H9 (cell line): Measurements from ENCODE around the gene TMED8. TPM values are rescaled to one million over a fixed set of nuclear protein-coding genes. Genes with fewer than 3 reads are reported as not detected.

Source experiments
- DNase-seq: peaks from one replicate; pipeline ENCODE4 v3.0.0-alpha.2; 2017
- H2AFZ ChIP-seq: one replicate; pipeline ENCODE4 v1.6.1; 2013; ENCODE audit warnings: mild to moderate bottlenecking, low read length, control low read depth, moderate library complexity
- H2AK5ac ChIP-seq: 2 replicates; pipeline ENCODE4 v1.6.1; 2013; ENCODE audit warnings: low read length, control low read depth, mixed read lengths; ENCODE audit not compliant: insufficient read length
- H2BK120ac ChIP-seq: one replicate; pipeline ENCODE4 v1.6.1; 2013; ENCODE audit warnings: low read depth, mild to moderate bottlenecking, low read length, control low read depth, inconsistent platforms; ENCODE audit not compliant: poor library complexity, severe bottlenecking
- H2BK12ac ChIP-seq: 2 replicates; pipeline ENCODE4 v1.6.1; 2013; ENCODE audit warnings: low read length, control low read depth, mixed read lengths, low read depth; ENCODE audit not compliant: insufficient read length
- H2BK15ac ChIP-seq: 2 replicates; pipeline ENCODE4 v1.6.1; 2013; ENCODE audit warnings: low read depth, low read length, control low read depth
- H2BK20ac ChIP-seq: one replicate; pipeline ENCODE4 v1.6.1; 2013; ENCODE audit warnings: low read depth, mild to moderate bottlenecking, low read length, control low read depth, inconsistent platforms; ENCODE audit not compliant: poor library complexity, severe bottlenecking
- H2BK5ac ChIP-seq: 2 replicates; pipeline ENCODE4 v1.6.1; 2013; ENCODE audit warnings: low read length, control low read depth, mixed read lengths; ENCODE audit not compliant: insufficient read length
- H3K14ac ChIP-seq: 2 replicates; pipeline ENCODE4 v1.6.1; 2013; ENCODE audit warnings: low read length, control low read depth; ENCODE audit not compliant: insufficient read depth
- H3K18ac ChIP-seq: 2 replicates; pipeline ENCODE4 v1.6.1; 2013; ENCODE audit warnings: low read depth, mild to moderate bottlenecking, mixed read lengths, low read length, control low read depth; ENCODE audit not compliant: insufficient read length
- H3K23ac ChIP-seq: 2 replicates; pipeline ENCODE4 v1.6.1; 2013; ENCODE audit warnings: low read length, control low read depth, mixed read lengths, low read depth; ENCODE audit not compliant: insufficient read length
- H3K23me2 ChIP-seq: 2 replicates; pipeline ENCODE4 v1.6.1; 2013; ENCODE audit warnings: low read depth, mild to moderate bottlenecking, mixed read lengths, low read length, control low read depth; ENCODE audit not compliant: insufficient read length, poor library complexity, severe bottlenecking
- H3K27ac ChIP-seq: 2 replicates; pipeline ENCODE4 v1.5.1; 2013; ENCODE audit warnings: low read length, control low read depth, mixed read lengths, low read depth; ENCODE audit not compliant: insufficient read length
- H3K27me3 ChIP-seq: 2 replicates; pipeline ENCODE4 v1.6.1; 2013; ENCODE audit warnings: low read length, control low read depth, inconsistent platforms; ENCODE audit not compliant: insufficient read depth
- H3K4ac ChIP-seq: 2 replicates; pipeline ENCODE4 v1.6.1; 2013; ENCODE audit warnings: low read depth, mild to moderate bottlenecking, control low read depth, inconsistent platforms, low read length, moderate library complexity
- H3K4me1 ChIP-seq: 2 replicates; pipeline ENCODE4 v1.6.1; 2013; ENCODE audit warnings: low read length, control low read depth, inconsistent platforms; ENCODE audit not compliant: insufficient read depth
- H3K4me2 ChIP-seq: 2 replicates; pipeline ENCODE4 v1.6.1; 2013; ENCODE audit warnings: low read length, control low read depth, mixed read lengths; ENCODE audit not compliant: insufficient read length, insufficient read depth
- H3K56ac ChIP-seq: 2 replicates; pipeline ENCODE4 v1.6.1; 2013; ENCODE audit warnings: low read depth, mild to moderate bottlenecking, mixed read lengths, low read length, control low read depth; ENCODE audit not compliant: insufficient read length
- H3K79me1 ChIP-seq: 2 replicates; pipeline ENCODE4 v1.6.1; 2013; ENCODE audit warnings: low read depth, mild to moderate bottlenecking, moderate library complexity, low read length, control low read depth, inconsistent platforms; ENCODE audit not compliant: insufficient read depth, poor library complexity, severe bottlenecking
- H3K79me2 ChIP-seq: 2 replicates; pipeline ENCODE4 v1.6.1; 2013; ENCODE audit warnings: low read length, control low read depth, inconsistent platforms; ENCODE audit not compliant: insufficient read depth
- H3K9ac ChIP-seq: 2 replicates; pipeline ENCODE4 v1.6.1; 2013; ENCODE audit warnings: low read length, control low read depth, mixed read lengths; ENCODE audit not compliant: insufficient read length; ENCODE audit errors: extremely low read depth
- H3K9me3 ChIP-seq: one replicate; pipeline ENCODE4 v1.6.1; 2013; ENCODE audit warnings: low read depth, low read length, inconsistent platforms; ENCODE audit not compliant: control insufficient read depth
- H3T11ph ChIP-seq: one replicate; pipeline ENCODE4 v1.6.1; 2013; ENCODE audit warnings: mild to moderate bottlenecking, low read length, control low read depth, inconsistent platforms
- H4K20me1 ChIP-seq: one replicate; pipeline ENCODE4 v1.6.1; 2013; ENCODE audit not compliant: control insufficient read depth, insufficient read length, insufficient read depth
- H4K5ac ChIP-seq: 2 replicates; pipeline ENCODE4 v1.6.1; 2013; ENCODE audit warnings: low read depth, mild to moderate bottlenecking, mixed read lengths, low read length, control low read depth; ENCODE audit not compliant: insufficient read length
- H4K8ac ChIP-seq: replicated peaks from 2 replicates; pipeline ENCODE4 v1.6.1; 2013; ENCODE audit warnings: low read length, control low read depth, mixed read lengths, low read depth; ENCODE audit not compliant: insufficient read length
- H4K91ac ChIP-seq: 2 replicates; pipeline ENCODE4 v1.6.1; 2013; ENCODE audit warnings: low read depth, mild to moderate bottlenecking, moderate library complexity, mixed read lengths, low read length, control low read depth; ENCODE audit not compliant: insufficient read length
- H3K27ac Mint-ChIP-seq, 3 experiments: 2 replicates in 2 of 3; 3 replicates in 1 of 3; pipeline ENCODE4 v1.8.0; 2020 to 2021; ENCODE audit warnings: mixed read lengths in 3 of 3, mild to moderate bottlenecking in 1 of 3, moderate library complexity in 1 of 3
- H3K27me3 Mint-ChIP-seq: 2 replicates; pipeline ENCODE4 v1.8.0; 2021; ENCODE audit warnings: low read depth, mild to moderate bottlenecking, moderate library complexity, mixed read lengths
- H3K36me3 Mint-ChIP-seq, 3 experiments: 2 replicates in 2 of 3; 3 replicates in 1 of 3; pipeline ENCODE4 v1.8.0; 2020 to 2021; ENCODE audit warnings: low read depth in 3 of 3, mixed read lengths in 3 of 3; ENCODE audit not compliant: insufficient read depth in 1 of 3
- H3K4me1 Mint-ChIP-seq, 2 experiments: 2 replicates each; pipeline ENCODE4 v1.8.0; 2020; ENCODE audit warnings: mixed read lengths in 2 of 2
- H3K4me3 Mint-ChIP-seq, 2 experiments: 2 replicates in 1 of 2; 3 replicates in 1 of 2; pipeline ENCODE4 v1.8.0; 2020 to 2021; ENCODE audit warnings: mild to moderate bottlenecking in 2 of 2, mixed read lengths in 2 of 2, moderate library complexity in 1 of 2
- H3K9me3 Mint-ChIP-seq, 2 experiments: 2 replicates in 1 of 2; 3 replicates in 1 of 2; pipeline ENCODE4 v1.8.0; 2020; ENCODE audit warnings: mild to moderate bottlenecking in 2 of 2, mixed read lengths in 2 of 2, moderate library complexity in 1 of 2
- CTCF ChIP-seq: fragments of 200-600 bp; sonication (generic); conservative IDR thresholded peaks from 3 replicates; pipeline ENCODE4 v1.8.0; 2021; ENCODE audit warnings: antibody characterized with exemption, mild to moderate bottlenecking
- WGBS: extraction: QIAGEN DNeasy Blood & Tissue Kit; methylation state at CpG from one replicate; pipeline ENCODE4 v1.1.7; 2013; ENCODE audit warnings: missing lambda C conversion rate, low lambda C conversion rate, mixed read lengths; ENCODE audit not compliant: insufficient read length; ENCODE audit errors: extremely low coverage; 5-methylcytosine and 5-hydroxymethylcytosine counted together
- total RNA-seq: library from RNA; stranded (reverse); gene quantifications from 2 replicates; pipeline ENCODE4 v1.2.1, GENCODE V29; 2021

TMED8 gene
- total RNA-seq, 1 experiment from 2014 or later = 9.5 TPM

DNA sequence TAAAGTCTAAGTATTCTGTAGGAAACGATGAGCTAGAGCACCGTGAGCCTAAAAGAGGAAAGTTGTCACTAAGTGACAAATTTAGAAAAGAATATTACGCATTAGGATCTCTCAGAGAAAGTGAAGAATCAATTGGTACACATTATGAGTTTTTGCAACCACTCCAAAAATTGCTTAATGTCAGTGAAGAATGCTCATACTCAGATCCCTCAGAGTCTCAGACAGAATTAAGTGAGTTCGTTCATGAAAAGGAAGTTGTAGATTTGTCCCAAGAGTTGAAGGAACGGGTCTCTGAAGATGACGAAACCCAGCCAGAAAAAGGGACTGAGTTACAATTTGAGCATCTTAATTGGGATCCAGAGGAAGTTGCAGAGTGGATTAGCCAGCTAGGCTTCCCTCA is 1.8 kb upstream of the TMED8 start:
- no CpG with 5 or more reads among the region's 6 CpGs for WGBS
- H2AK5ac ChIP-seq = no peak overlapping the region
- no peak overlapping the region for H4K5ac ChIP-seq
- H3K9me3 Mint-ChIP-seq = no peaks in the 10 kb centered on the region
- no peaks in the 10 kb centered on the region for H3K9me3 ChIP-seq
- H3K9ac ChIP-seq = no peak overlapping the region
- no peak overlapping the region for H2BK120ac ChIP-seq
- H3K27me3 ChIP-seq = no peaks in the 10 kb centered on the region
- H2BK15ac ChIP-seq = no peak overlapping the region
- DNase-seq = no peak
- no peaks in the 10 kb centered on the region for H3K79me2 ChIP-seq
- H2BK5ac ChIP-seq = no peak overlapping the region
- peaks cover 2% of the 10 kb centered on the region for H3K27me3 Mint-ChIP-seq
- H3K23ac ChIP-seq = no peak overlapping the region
- TF ChIP-seq CTCF = no peak
- H3K27ac Mint-ChIP-seq = no peak overlapping the region
- no peak overlapping the region for H3K56ac ChIP-seq
- no peak overlapping the region for H3K18ac ChIP-seq
- H3K36me3 Mint-ChIP-seq = no peaks in the 10 kb centered on the region
- H3K27ac ChIP-seq = no peak overlapping the region
- H3K4me3 Mint-ChIP-seq = no peak overlapping the region
- H2BK12ac ChIP-seq = no peak overlapping the region
- no peak overlapping the region for H2BK20ac ChIP-seq
- H3K4me1 Mint-ChIP-seq = peaks cover 7 to 8% of the 10 kb centered on the region in 2 experiments
- peaks cover 13% of the 10 kb centered on the region for H3K23me2 ChIP-seq
- no peak overlapping the region for H4K8ac ChIP-seq
- H3K4ac ChIP-seq = no peak overlapping the region
- H3K4me2 ChIP-seq = no peak overlapping the region
- no peak overlapping the region for H3T11ph ChIP-seq
- no peak overlapping the region for H3K14ac ChIP-seq
- no peaks in the 10 kb centered on the region for H4K20me1 ChIP-seq
- H4K91ac ChIP-seq = no peak overlapping the region
- no peak overlapping the region for H2AFZ ChIP-seq
- no peaks in the 10 kb centered on the region for H3K79me1 ChIP-seq
- peaks cover 4% of the 10 kb centered on the region; the same call in 1 of the 2 replicates for H3K4me1 ChIP-seq
